DOHH2 (cell line): ENCODE data around the gene TREM1.

Experiments
- H3F3A ChIP-seq: fragments of 200-600 bp; sonication (generic), shearing (Covaris generic); 2 replicates; pipeline ENCODE4 v1.6.0; 2016; ENCODE audit warnings: antibody characterized with exemption, mild to moderate bottlenecking; ENCODE audit not compliant: control insufficient read depth, insufficient read depth
- H3K27ac ChIP-seq: fragments of 200-600 bp; sonication (generic); 2 replicates; pipeline ENCODE4 v1.5.1; 2014; ENCODE audit warnings: low read depth, mild to moderate bottlenecking, low read length, moderate library complexity
- H3K27me3 ChIP-seq: fragments of 200-600 bp; sonication (generic); 2 replicates; pipeline ENCODE4 v1.6.1; 2014; ENCODE audit warnings: mild to moderate bottlenecking, low read length, mixed read lengths; ENCODE audit not compliant: control insufficient read depth
- H3K36me3 ChIP-seq: fragments of 200-600 bp; sonication (generic); 2 replicates; pipeline ENCODE4 v1.6.1; 2014; ENCODE audit warnings: mild to moderate bottlenecking, low read length, moderate library complexity, mixed read lengths; ENCODE audit not compliant: control insufficient read depth
- H3K4me1 ChIP-seq: fragments of 200-600 bp; sonication (generic); 2 replicates; pipeline ENCODE4 v1.6.1; 2014; ENCODE audit warnings: mild to moderate bottlenecking, low read length, mixed read lengths; ENCODE audit not compliant: control insufficient read depth
- H3K4me2 ChIP-seq: fragments of 200-600 bp; sonication (generic); 2 replicates; pipeline ENCODE4 v1.6.0; 2014; ENCODE audit warnings: mild to moderate bottlenecking, low read length, moderate library complexity
- H3K4me3 ChIP-seq: fragments of 200-600 bp; sonication (generic); 2 replicates; pipeline ENCODE4 v1.5.1; 2014; ENCODE audit warnings: mild to moderate bottlenecking, low read length, mixed read lengths
- H3K79me2 ChIP-seq: fragments of 200-600 bp; sonication (generic); 2 replicates; pipeline ENCODE4 v1.6.1; 2014; ENCODE audit warnings: mild to moderate bottlenecking, low read length, mixed read lengths; ENCODE audit not compliant: control insufficient read depth
- H3K9me2 ChIP-seq: fragments of 200-600 bp; sonication (generic); replicated peaks from 2 replicates; pipeline ENCODE4 v1.6.1; 2014; ENCODE audit warnings: mild to moderate bottlenecking, low read length, mixed read lengths; ENCODE audit not compliant: control insufficient read depth
- H3K9me3 ChIP-seq: fragments of 200-600 bp; sonication (generic); 2 replicates; pipeline ENCODE4 v1.6.1; 2014; ENCODE audit warnings: antibody characterized with exemption, low read length, mixed read lengths; ENCODE audit not compliant: control insufficient read depth, insufficient read depth
- H4K20me1 ChIP-seq: fragments of 200-600 bp; sonication (generic); 2 replicates; pipeline ENCODE4 v1.6.0; 2014; ENCODE audit warnings: low read depth, mild to moderate bottlenecking, antibody characterized with exemption, low read length, moderate library complexity; ENCODE audit not compliant: control insufficient read depth, insufficient read depth
- EZH2phosphoT487 ChIP-seq: fragments of 200-600 bp; sonication (generic); IDR thresholded peaks from 2 replicates; pipeline ENCODE4 v1.6.1; 2017; ENCODE audit warnings: borderline replicate concordance, mild to moderate bottlenecking, antibody characterized with exemption, low read length, moderate library complexity, mixed read lengths
- TF ChIP-seq, protein P1 (sequence below): fragments of 200-600 bp; sonication (generic); IDR thresholded peaks from one replicate; pipeline ENCODE4 v1.5.1; 2014; ENCODE audit warnings: antibody characterized with exemption, mild to moderate bottlenecking, low read depth, low read length; ENCODE audit not compliant: poor library complexity, severe bottlenecking

TREM1 gene

DNA sequence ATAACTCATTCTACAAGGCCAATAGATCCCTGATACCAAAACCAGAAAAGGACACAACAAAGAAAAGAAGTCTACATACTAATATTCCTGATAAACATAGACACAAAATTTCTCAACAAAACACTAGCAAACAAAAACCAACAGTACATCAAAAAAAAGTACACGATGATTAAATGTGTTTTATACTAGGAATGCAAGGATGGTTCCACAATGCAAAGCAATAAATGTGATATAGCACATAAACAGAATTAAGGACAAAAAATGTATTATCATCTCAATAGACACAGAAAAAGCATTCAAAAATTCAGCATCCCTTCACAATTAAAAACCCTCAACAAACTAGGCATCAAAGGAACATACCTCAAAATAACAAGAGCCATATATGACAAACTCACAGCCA is 23.2 kb downstream of the TREM1 start:
- H3K9me3 ChIP-seq = peaks cover 7% of the 10 kb centered on the region
- no peak overlapping the region for H3K27ac ChIP-seq
- no peak overlapping the region for H3K4me2 ChIP-seq
- TF ChIP-seq, protein P1, sequence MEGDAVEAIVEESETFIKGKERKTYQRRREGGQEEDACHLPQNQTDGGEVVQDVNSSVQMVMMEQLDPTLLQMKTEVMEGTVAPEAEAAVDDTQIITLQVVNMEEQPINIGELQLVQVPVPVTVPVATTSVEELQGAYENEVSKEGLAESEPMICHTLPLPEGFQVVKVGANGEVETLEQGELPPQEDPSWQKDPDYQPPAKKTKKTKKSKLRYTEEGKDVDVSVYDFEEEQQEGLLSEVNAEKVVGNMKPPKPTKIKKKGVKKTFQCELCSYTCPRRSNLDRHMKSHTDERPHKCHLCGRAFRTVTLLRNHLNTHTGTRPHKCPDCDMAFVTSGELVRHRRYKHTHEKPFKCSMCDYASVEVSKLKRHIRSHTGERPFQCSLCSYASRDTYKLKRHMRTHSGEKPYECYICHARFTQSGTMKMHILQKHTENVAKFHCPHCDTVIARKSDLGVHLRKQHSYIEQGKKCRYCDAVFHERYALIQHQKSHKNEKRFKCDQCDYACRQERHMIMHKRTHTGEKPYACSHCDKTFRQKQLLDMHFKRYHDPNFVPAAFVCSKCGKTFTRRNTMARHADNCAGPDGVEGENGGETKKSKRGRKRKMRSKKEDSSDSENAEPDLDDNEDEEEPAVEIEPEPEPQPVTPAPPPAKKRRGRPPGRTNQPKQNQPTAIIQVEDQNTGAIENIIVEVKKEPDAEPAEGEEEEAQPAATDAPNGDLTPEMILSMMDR = no peak
- no peak for TF ChIP-seq EZH2phosphoT487
- no peaks in the 10 kb centered on the region for H3K9me2 ChIP-seq
- no peaks in the 10 kb centered on the region for H3K79me2 ChIP-seq
- no peaks in the 10 kb centered on the region for H3F3A ChIP-seq
- no peaks in the 10 kb centered on the region for H3K4me1 ChIP-seq
- no peaks in the 10 kb centered on the region for H3K27me3 ChIP-seq
- H4K20me1 ChIP-seq = no peaks in the 10 kb centered on the region
- no peaks in the 10 kb centered on the region for H3K36me3 ChIP-seq
- no peak overlapping the region for H3K4me3 ChIP-seq

GRCh38 chr6:41262401-41262800 is 24.1 kb downstream of the TREM1 start:
- Histone ChIP-seq H3K9me2 (no peaks in the 10 kb centered on the region), H3K79me2 (no peaks in the 10 kb centered on the region), H3K4me2 (no peak overlapping the region), H3K36me3 (no peaks in the 10 kb centered on the region), H3K4me1 (no peaks in the 10 kb centered on the region), H4K20me1 (no peaks in the 10 kb centered on the region), H3K27ac (no peak overlapping the region), H3K4me3 (no peak overlapping the region), H3K9me3 (peaks cover 7% of the 10 kb centered on the region), H3K27me3 (no peaks in the 10 kb centered on the region), H3F3A (no peaks in the 10 kb centered on the region)
- TF ChIP-seq, protein P1 = no peak
- no peak for TF ChIP-seq EZH2phosphoT487

- H3K27ac ChIP-seq = no peak overlapping the region
- TF ChIP-seq, protein P1 = no peak
- TF ChIP-seq EZH2phosphoT487 = no peak
- no peaks in the 10 kb centered on the region for H3K79me2 ChIP-seq
- H3K9me2 ChIP-seq = no peaks in the 10 kb centered on the region
- H3K36me3 ChIP-seq = no peaks in the 10 kb centered on the region
- H4K20me1 ChIP-seq = no peaks in the 10 kb centered on the region
- no peaks in the 10 kb centered on the region for H3K4me1 ChIP-seq
- peaks cover 1% of the 10 kb centered on the region; the same call in 1 of the 2 replicates for H3K9me3 ChIP-seq
- no peak overlapping the region for H3K4me2 ChIP-seq
- H3K27me3 ChIP-seq = peaks cover 2% of the 10 kb centered on the region; the same call in 1 of the 2 replicates
- no peak overlapping the region for H3K4me3 ChIP-seq
- no peaks in the 10 kb centered on the region for H3F3A ChIP-seq
Measured at GRCh38 chr6:41258196-41258493, 28.3 kb downstream of the TREM1 start.
